Measurements from ENCODE around the gene EIF2AK3. TPM values are rescaled to one million over a fixed set of nuclear protein-coding genes. Genes with fewer than 3 reads are reported as not detected.

The EIF2AK3 gene
- total and polyA plus RNA-seq, 2 of the 8 experiments (the other 6 are each of a cell fraction or from before 2014, with no cell fraction given) = 5.8 to 22.8 TPM

- 90 to 100% methylated on average over 2 to 6 of the region's 6 CpGs for WGBS, 2 experiments (ENCODE audit: extremely low coverage in 1 of 2, insufficient coverage in 1 of 2, insufficient read length in 1 of 2, insufficient replicate concordance in 2 of 2, low coverage in 1 of 2, low lambda C conversion rate in 2 of 2, missing lambda C conversion rate in 1 of 2)
- Histone ChIP-seq H3K79me1 (ENCODE audit: low read depth, low read length) (no peaks in the 10 kb centered on the region), H3K14ac (ENCODE audit: insufficient read length) (no peak overlapping the region), H4K8ac (ENCODE audit: extremely low read depth, insufficient read depth, low read length) (no peak overlapping the region), H3K56ac (replicated peaks; ENCODE audit: insufficient read length, low read depth, low read length) (no peak overlapping the region), H3K4me2 (ENCODE audit: insufficient read depth in 1 of 2, low read depth in 2 of 2, low read length in 2 of 2) (no peak overlapping the region), H3K27me3 (replicated peaks in 1 of 4; ENCODE audit: control insufficient read depth in 3 of 4, extremely low read depth in 1 of 4, insufficient read depth in 3 of 4, low read length in 3 of 4) (no peaks in the 10 kb centered on the region), H3K4ac (replicated peaks; ENCODE audit: insufficient read length, low read depth, low read length) (no peak overlapping the region), H2BK20ac (ENCODE audit: low read length) (no peak overlapping the region), H3K9me3 (ENCODE audit: insufficient read depth in 2 of 2, low read depth in 1 of 2, low read length in 1 of 2) (no peaks in the 10 kb centered on the region), H2AFZ (ENCODE audit: low read length) (no peak overlapping the region), H2BK120ac (replicated peaks; ENCODE audit: low read depth, low read length) (no peak overlapping the region), H4K5ac (ENCODE audit: insufficient read length, low read depth, low read length) (no peak overlapping the region), H3K9ac (replicated peaks in 1 of 4; ENCODE audit: extremely low read depth in 1 of 4, low read depth in 3 of 4, low read length in 3 of 4) (no peak overlapping the region), H4K20me1 (replicated peaks in 1 of 2; ENCODE audit: control insufficient read depth in 1 of 2, insufficient read depth in 2 of 2, low read length in 2 of 2) (peaks cover 0 to 2% of the 10 kb centered on the region in 2 experiments), H4K91ac (replicated peaks; ENCODE audit: insufficient read length, low read length) (no peak overlapping the region), H3K23me2 (ENCODE audit: low read depth, low read length) (no peaks in the 10 kb centered on the region), H3K4me1 (replicated peaks in 1 of 4; ENCODE audit: control insufficient read depth in 3 of 4, insufficient read depth in 4 of 4, low read length in 3 of 4) (no peaks in the 10 kb centered on the region), H3K23ac (ENCODE audit: insufficient read length) (no peak overlapping the region), H2BK5ac (ENCODE audit: low read depth, low read length) (no peak overlapping the region), H3K18ac (ENCODE audit: extremely low read depth, low read length) (no peak overlapping the region), H2AK5ac (ENCODE audit: low read depth, low read length) (no peak overlapping the region), H3K27ac (ENCODE audit: low read depth, low read length) (no peak overlapping the region), H2BK15ac (ENCODE audit: low read length) (no peak overlapping the region), H3K36me3 (ENCODE audit: control insufficient read depth in 2 of 4, insufficient read depth in 4 of 4, low read length in 3 of 4) (peaks cover 4 to 46% (median 22%) of the 10 kb centered on the region in 4 experiments; a peak in 7 of 8 replicates), H3K4me3 (ENCODE audit: extremely low read depth in 1 of 4, insufficient read depth in 2 of 4, low read depth in 3 of 4, low read length in 4 of 4) (no peak overlapping the region), H3K79me2 (ENCODE audit: control insufficient read depth in 1 of 2, insufficient read depth in 2 of 2, low read length in 2 of 2) (no peaks in the 10 kb centered on the region), H2BK12ac (ENCODE audit: low read depth, low read length) (no peak overlapping the region)
- DNase-seq (ENCODE audit: low read depth in 1 of 2, low spot score in 2 of 2) = no peak
- FAIRE-seq = no peak
- TF ChIP-seq SIN3A (conservative IDR thresholded peaks at IDR 0.05 in 1 of 2, IDR thresholded peaks at IDR 0.05 in 1 of 2; ENCODE audit: low read depth in 1 of 2, low read length in 2 of 2) (no peak), RFX5 (IDR thresholded peaks at IDR 0.05; ENCODE audit: borderline replicate concordance, low read depth, low read length) (no peak)
- ChIA-PET POLR2A (ENCODE audit: partially characterized antibody) (no interaction called here), CTCF (ENCODE audit: partially characterized antibody) (interaction anchor here (1.4 to 17.3 kb wide), 2 partner anchors 13 to 83 kb away, joined by 3 to 306 read pairs; no protein-coding TSS in a partner anchor)
Observed at GRCh38 chr2:88585969-88586368, 41.3 kb downstream of the EIF2AK3 start.

Measured in H1 (cell line).